ENCODE results near the gene TNS3.

DNA sequence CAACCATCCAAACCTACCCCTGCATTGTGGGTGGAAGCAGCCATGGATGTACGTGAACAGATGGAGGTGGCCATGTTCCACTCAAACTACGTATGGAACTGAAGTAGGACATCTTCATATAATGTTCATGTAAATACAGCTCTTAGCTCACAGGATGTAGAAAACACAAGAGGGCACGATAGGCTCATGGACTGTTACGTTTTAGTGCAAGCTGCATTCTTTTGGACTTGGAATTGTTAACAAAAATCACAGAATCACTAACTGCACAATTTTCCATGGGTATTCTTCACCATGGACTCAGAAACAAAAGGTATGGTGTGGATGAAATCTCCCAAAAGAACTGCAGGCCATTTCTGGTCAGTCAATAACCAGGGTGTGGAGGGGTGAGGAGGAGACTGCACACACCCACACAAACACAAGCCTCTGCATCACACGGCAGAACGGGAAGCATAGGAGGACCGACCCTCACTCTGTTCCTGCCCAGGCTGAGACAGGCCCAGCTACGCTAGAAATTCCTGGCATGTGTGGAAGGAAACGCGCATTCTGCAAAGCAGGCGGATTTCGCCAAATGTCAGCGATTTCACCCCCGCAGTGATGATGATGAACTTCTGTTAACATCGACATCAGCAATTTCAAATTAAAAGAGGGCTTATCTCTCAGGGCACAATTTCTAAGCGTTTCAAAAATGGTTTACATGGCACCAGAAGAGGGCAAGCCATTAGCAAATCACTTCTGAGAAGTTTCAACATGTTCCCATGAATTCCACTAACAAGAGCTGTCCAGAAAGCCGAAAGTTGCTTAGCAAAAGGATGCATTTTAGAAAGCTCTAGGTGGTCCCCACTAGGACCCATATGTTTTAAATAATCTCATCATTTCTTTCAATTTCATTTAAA, 149.0 kb downstream of the TNS3 start:
- TF ChIP-seq, protein P1, sequence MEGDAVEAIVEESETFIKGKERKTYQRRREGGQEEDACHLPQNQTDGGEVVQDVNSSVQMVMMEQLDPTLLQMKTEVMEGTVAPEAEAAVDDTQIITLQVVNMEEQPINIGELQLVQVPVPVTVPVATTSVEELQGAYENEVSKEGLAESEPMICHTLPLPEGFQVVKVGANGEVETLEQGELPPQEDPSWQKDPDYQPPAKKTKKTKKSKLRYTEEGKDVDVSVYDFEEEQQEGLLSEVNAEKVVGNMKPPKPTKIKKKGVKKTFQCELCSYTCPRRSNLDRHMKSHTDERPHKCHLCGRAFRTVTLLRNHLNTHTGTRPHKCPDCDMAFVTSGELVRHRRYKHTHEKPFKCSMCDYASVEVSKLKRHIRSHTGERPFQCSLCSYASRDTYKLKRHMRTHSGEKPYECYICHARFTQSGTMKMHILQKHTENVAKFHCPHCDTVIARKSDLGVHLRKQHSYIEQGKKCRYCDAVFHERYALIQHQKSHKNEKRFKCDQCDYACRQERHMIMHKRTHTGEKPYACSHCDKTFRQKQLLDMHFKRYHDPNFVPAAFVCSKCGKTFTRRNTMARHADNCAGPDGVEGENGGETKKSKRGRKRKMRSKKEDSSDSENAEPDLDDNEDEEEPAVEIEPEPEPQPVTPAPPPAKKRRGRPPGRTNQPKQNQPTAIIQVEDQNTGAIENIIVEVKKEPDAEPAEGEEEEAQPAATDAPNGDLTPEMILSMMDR (IDR thresholded peaks at IDR 0.05; ENCODE audit: low read depth, low read length, poor library complexity, severe bottlenecking), result no peak
- TF ChIP-seq EZH2phosphoT487 (IDR thresholded peaks at IDR 0.05; ENCODE audit: borderline replicate concordance, low read length), result no peak

All from DOHH2 (cell line).